Measurements from ENCODE around the gene SPIN1.

DNA sequence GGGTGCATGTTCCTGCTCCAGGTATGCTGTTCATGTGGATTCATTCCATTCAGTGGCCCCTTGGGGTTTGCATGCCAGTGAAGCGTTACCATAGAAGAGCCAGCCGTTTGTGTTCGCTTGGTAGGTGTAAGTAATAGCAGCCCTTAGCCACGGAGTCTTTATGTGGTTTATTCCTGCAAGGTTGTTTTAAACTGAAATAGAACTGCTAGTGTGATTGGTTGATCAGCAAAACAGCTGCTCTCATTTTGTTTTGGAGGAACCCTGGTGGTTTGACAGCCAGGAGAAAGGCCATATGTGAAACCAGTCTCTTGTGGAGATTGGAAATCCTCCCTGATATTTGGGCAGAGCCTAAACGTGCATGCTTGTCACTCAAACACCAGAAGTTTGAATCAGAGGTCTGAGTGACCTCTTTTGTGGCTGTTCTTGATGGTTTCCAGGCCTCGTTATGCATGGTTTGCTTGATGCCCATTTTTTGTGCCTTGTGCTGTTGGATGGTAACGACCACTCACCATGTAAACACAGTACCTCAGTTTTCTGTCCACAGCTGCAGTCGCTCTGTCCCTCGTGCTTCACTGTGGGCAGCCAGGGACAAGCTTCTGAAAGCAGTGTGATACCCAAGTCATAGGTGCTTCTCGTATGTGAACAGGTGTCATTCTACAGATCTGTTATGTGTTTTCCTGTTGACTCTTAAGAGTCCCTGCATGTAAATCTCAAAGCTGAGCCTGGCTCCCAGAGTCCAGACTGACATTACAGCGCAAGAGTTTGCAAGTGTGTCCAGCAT is 88.4 kb downstream of the SPIN1 start:
- TF ChIP-seq, protein P1, sequence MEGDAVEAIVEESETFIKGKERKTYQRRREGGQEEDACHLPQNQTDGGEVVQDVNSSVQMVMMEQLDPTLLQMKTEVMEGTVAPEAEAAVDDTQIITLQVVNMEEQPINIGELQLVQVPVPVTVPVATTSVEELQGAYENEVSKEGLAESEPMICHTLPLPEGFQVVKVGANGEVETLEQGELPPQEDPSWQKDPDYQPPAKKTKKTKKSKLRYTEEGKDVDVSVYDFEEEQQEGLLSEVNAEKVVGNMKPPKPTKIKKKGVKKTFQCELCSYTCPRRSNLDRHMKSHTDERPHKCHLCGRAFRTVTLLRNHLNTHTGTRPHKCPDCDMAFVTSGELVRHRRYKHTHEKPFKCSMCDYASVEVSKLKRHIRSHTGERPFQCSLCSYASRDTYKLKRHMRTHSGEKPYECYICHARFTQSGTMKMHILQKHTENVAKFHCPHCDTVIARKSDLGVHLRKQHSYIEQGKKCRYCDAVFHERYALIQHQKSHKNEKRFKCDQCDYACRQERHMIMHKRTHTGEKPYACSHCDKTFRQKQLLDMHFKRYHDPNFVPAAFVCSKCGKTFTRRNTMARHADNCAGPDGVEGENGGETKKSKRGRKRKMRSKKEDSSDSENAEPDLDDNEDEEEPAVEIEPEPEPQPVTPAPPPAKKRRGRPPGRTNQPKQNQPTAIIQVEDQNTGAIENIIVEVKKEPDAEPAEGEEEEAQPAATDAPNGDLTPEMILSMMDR (conservative IDR thresholded peaks at IDR 0.05; ENCODE audit: low read depth, low read length): no peak
- TF ChIP-seq EZH2 (IDR thresholded peaks at IDR 0.05; ENCODE audit: low read length, unreplicated experiment): no peak
